Effector memory CD4-positive, alpha-beta T cell (primary cell): Measurements from ENCODE around the gene PTPRN2.

Source experiments
- DNase-seq, 3 donors: peaks; one replicate each; pipeline ENCODE4 v3.0.0-alpha.2; 2020
- H3K27ac ChIP-seq: 2 replicates; pipeline ENCODE4 v1.7.0; 2013; ENCODE audit warnings: mild to moderate bottlenecking, low read length, moderate library complexity; ENCODE audit not compliant: insufficient read depth, poor library complexity, severe bottlenecking
- H3K27me3 ChIP-seq: replicated peaks from 2 replicates; pipeline ENCODE4 v1.7.0; 2013; ENCODE audit warnings: mild to moderate bottlenecking, low read length; ENCODE audit not compliant: insufficient read depth, control insufficient read depth, poor library complexity, severe bottlenecking
- H3K36me3 ChIP-seq: 2 replicates; pipeline ENCODE4 v1.7.0; 2013; ENCODE audit warnings: mild to moderate bottlenecking, low read length, moderate library complexity; ENCODE audit not compliant: control insufficient read depth, insufficient read depth
- H3K4me1 ChIP-seq: 2 replicates; pipeline ENCODE4 v1.7.0; 2013; ENCODE audit warnings: low read length, mild to moderate bottlenecking; ENCODE audit not compliant: control insufficient read depth, insufficient read depth, poor library complexity, severe bottlenecking
- H3K4me3 ChIP-seq: 2 replicates; pipeline ENCODE4 v1.7.0; 2013; ENCODE audit warnings: low read length, low read depth, mild to moderate bottlenecking; ENCODE audit not compliant: insufficient read depth, poor library complexity, severe bottlenecking
- H3K9me3 ChIP-seq: 2 replicates; pipeline ENCODE4 v1.7.0; 2013; ENCODE audit warnings: mild to moderate bottlenecking, low read length, moderate library complexity; ENCODE audit not compliant: control insufficient read depth

PTPRN2 gene

DNA sequence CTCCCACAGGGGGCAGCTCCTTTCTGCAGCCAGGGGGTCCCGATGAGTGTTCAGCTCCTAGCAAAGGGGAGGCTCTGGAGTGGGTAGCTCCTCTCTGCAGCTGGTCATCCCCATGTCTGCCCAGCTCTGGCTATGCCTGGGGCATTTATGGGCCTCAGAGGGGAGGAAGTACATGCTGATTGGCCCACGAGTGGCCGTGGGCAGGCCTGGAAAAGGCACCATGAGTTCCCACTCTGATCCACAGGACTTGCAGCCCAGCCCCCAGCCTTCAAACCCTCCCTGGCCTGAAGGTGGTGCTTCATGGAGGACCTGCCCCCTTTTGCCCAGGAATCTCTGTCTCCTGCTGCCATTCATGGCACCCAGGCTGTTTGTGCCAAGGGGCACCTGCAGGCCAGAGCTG, 982.0 kb downstream of the PTPRN2 start:
- no peak for DNase-seq
- no peaks in the 10 kb centered on the region for H3K27me3 ChIP-seq
- no peaks in the 10 kb centered on the region for H3K4me1 ChIP-seq
- H3K9me3 ChIP-seq = no peaks in the 10 kb centered on the region
- H3K27ac ChIP-seq = no peak overlapping the region
- H3K36me3 ChIP-seq = no peaks in the 10 kb centered on the region
- H3K4me3 ChIP-seq = no peak overlapping the region

DNA sequence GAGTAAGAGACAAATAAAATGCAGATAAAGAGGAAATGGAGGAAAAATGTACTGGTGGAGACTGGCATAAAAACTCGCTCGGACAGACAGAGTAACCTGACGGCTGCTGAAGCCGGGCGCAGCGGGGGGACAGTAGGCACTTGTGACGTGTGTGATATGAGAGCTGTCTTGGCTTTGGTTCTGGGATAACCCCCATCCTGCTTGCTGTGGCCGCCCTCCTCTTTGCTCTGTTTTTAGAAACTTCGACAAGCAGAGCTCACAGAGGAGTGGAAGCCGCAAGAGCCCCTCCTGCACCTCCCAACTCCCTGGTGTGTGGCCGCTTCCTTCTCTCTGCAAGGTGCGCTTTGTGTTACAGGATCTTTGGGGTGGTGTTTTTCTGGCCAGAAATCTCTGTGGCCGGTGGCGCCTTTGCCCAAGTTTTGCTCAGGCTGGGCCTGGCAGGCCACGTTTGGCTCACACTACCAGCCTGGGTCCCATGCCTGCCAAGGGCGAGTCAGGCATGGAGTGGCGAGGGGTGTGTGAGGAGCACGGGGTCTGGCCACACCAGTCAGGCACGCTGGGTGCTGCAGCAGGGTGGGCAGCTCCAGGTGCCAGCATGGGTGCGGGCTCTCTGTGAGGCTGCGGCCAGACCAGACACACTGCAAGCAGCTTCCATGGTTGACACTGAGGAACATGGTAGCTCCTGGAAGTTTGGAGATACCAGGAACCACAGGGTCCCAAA, 982.8 kb downstream of the PTPRN2 start:
- no peak overlapping the region for H3K4me3 ChIP-seq
- no peak for DNase-seq
- no peaks in the 10 kb centered on the region for H3K9me3 ChIP-seq
- H3K36me3 ChIP-seq = no peaks in the 10 kb centered on the region
- no peaks in the 10 kb centered on the region for H3K4me1 ChIP-seq
- H3K27me3 ChIP-seq = no peaks in the 10 kb centered on the region
- H3K27ac ChIP-seq = no peak overlapping the region

DNA sequence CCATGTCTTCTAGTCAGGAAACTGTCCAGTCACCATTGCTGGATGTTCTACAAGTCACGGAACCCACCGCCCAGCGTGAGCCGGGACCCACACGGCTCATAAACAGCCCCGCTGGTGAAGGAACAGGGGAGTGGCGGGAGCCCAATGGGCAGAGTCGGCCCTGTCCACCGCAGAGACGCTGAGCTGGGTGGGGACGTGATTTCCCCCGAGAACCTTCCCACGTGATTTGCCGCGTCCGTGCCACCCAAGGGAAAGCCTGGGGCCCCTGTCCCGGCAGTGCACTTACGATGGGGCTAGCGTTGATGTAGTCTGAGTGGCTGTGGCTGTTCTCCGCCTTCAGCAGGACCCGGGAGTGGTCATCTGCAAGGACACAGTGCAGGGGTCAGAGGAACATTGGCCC, 983.9 kb downstream of the PTPRN2 start:
- no peak overlapping the region for H3K4me3 ChIP-seq
- DNase-seq = no peak
- H3K9me3 ChIP-seq = no peaks in the 10 kb centered on the region
- no peaks in the 10 kb centered on the region for H3K27me3 ChIP-seq
- H3K36me3 ChIP-seq = no peaks in the 10 kb centered on the region
- H3K27ac ChIP-seq = no peak overlapping the region
- H3K4me1 ChIP-seq = no peaks in the 10 kb centered on the region

DNA sequence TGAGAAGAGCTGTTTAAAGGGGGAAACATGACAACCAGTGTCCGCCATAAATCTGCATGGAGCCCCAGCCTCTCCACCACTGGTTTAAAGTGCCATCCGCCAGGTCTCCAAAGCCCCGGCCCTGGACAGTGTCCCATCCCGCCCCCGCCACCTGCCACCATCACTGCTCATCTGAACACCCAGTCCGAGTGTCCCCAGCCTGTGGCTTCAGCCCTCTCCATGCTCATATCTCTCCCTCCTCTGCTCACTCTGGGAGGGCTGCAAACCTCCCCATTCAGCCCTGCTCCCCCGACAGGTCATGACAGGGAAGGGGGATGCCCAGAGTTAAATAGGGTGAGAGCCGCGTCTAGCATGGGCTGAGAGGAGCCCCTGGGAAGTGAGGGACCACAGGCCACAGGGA, 984.6 kb downstream of the PTPRN2 start:
- Histone ChIP-seq H3K36me3 (no peaks in the 10 kb centered on the region), H3K27ac (no peak overlapping the region), H3K9me3 (no peaks in the 10 kb centered on the region), H3K27me3 (no peaks in the 10 kb centered on the region), H3K4me3 (no peak overlapping the region), H3K4me1 (no peaks in the 10 kb centered on the region)
- DNase-seq = no peak

- Histone ChIP-seq H3K4me3 (no peak overlapping the region), H3K4me1 (no peaks in the 10 kb centered on the region), H3K27ac (no peak overlapping the region), H3K9me3 (no peaks in the 10 kb centered on the region), H3K27me3 (no peaks in the 10 kb centered on the region), H3K36me3 (no peaks in the 10 kb centered on the region)
- no peak for DNase-seq
These were observed 985.0 kb downstream of the PTPRN2 start for GRCh38 chr7:157602581-157602980.

DNA sequence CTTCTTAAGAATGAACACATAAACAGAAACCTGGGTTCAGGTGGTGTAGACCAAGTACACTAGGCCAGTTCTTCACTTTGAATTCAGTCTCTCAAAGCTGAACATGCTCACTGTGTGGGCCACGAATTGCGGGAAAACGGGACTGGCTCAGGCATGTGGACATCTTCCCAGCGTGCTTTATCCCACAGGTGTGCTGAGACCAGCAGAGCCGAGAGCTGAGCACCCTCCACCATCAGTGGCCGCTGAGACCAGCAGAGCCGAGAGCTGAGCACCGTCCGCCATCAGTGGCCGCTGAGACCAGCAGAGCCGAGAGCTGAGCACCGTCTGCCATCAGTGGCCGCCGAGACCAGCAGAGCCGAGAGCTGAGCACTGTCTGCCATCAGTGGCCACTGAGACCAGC, 985.5 kb downstream of the PTPRN2 start:
- Histone ChIP-seq H3K9me3 (no peaks in the 10 kb centered on the region), H3K4me1 (no peaks in the 10 kb centered on the region), H3K4me3 (no peak overlapping the region), H3K27ac (no peak overlapping the region), H3K27me3 (no peaks in the 10 kb centered on the region), H3K36me3 (no peaks in the 10 kb centered on the region)
- no peak for DNase-seq

GRCh38 chr7:157601530-157601929, 986.1 kb downstream of the PTPRN2 start:
- H3K27me3 ChIP-seq = no peaks in the 10 kb centered on the region
- no peaks in the 10 kb centered on the region for H3K36me3 ChIP-seq
- no peak overlapping the region for H3K27ac ChIP-seq
- no peaks in the 10 kb centered on the region for H3K9me3 ChIP-seq
- H3K4me3 ChIP-seq = no peak overlapping the region
- H3K4me1 ChIP-seq = no peaks in the 10 kb centered on the region
- no peak for DNase-seq

DNA sequence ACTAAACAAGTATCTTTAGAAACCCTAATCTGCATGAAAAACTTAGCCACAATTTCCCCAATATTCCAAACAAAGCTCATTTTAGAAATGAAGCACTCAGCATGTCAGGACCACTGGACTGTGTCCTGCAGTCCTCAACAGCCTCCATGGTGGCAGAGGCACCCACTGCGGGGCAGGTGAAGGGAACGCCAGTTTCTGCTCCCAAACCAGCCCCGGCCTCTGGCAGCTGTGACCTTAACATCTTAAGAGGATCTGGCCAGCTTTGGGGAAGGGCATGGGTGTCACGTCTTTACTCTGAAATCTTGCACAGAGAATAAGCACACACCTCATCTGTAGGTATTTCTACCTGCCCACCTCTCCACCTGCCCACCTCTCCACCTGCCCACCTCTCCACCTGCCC, 988.1 kb downstream of the PTPRN2 start:
- Histone ChIP-seq H3K4me3 (no peak overlapping the region), H3K27me3 (no peaks in the 10 kb centered on the region), H3K27ac (no peak overlapping the region), H3K4me1 (no peaks in the 10 kb centered on the region), H3K9me3 (no peaks in the 10 kb centered on the region), H3K36me3 (no peaks in the 10 kb centered on the region)
- no peak for DNase-seq

- no peaks in the 10 kb centered on the region for H3K9me3 ChIP-seq
- H3K36me3 ChIP-seq = no peaks in the 10 kb centered on the region
- no peak overlapping the region for H3K4me3 ChIP-seq
- H3K27ac ChIP-seq = no peak overlapping the region
- H3K4me1 ChIP-seq = no peaks in the 10 kb centered on the region
- H3K27me3 ChIP-seq = no peaks in the 10 kb centered on the region
- no peak for DNase-seq
These were observed 990.1 kb downstream of the PTPRN2 start for GRCh38 chr7:157597562-157597961.

DNA sequence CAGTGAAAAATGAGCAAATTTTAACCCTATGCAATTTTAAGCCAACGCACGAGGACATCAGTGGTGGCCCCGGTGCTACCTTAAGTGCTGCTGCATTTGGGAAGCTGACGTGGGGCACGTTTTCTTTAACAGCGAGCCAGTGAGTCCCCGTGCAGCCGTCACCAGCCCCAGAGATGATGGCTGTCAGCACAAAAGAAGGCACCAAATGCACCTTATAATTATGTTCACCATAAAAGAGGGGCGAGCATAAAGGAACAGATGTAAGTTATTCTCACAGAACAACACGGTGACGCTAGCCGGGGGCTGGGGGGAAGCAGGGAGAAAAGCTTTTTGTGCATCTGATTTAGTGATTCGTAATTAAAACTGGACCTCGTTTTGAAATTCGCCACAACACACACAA, 990.7 kb downstream of the PTPRN2 start:
- H3K4me3 ChIP-seq = no peak overlapping the region
- H3K27me3 ChIP-seq = no peaks in the 10 kb centered on the region
- H3K36me3 ChIP-seq = no peaks in the 10 kb centered on the region
- DNase-seq = no peak
- no peaks in the 10 kb centered on the region for H3K4me1 ChIP-seq
- no peaks in the 10 kb centered on the region for H3K9me3 ChIP-seq
- H3K27ac ChIP-seq = no peak overlapping the region
